HCT116 (cell line): ENCODE data around the gene ATP8B3. TPM values are rescaled to one million over a fixed set of nuclear protein-coding genes. Genes with fewer than 3 reads are reported as not detected.
A peak's percentile ranks its signal among the peaks of the same experiment; 100 is the strongest.

Experiments used
- ATAC-seq: fragments of 200-7000 bp; cut with Tn5 transposase; 2 replicates; pipeline ENCODE4 v1.9.1; 2020; ENCODE audit warnings: mild to moderate bottlenecking, moderate library complexity
- Bru-seq: library from RNA; stranded (reverse); fragments of 400-500 nt; gene quantifications from one replicate; lab custom pipeline; 2021; lab: Mats Ljungman, UMichigan
- BruChase-seq, 2 experiments: library from RNA; stranded (reverse); fragments of 400-500 nt; gene quantifications; one replicate each; lab custom pipeline; 2021; lab: Mats Ljungman, UMichigan
- BruUV-seq: library from RNA; stranded (reverse); fragments of 400-500 nt; replicated peaks from 2 replicates; lab custom pipeline; 2021; lab: Mats Ljungman, UMichigan
- CTCF ChIA-PET: fragments of 300-600 bp; sonication (Branson Sonifier 250); formaldehyde crosslinking; loops from one replicate; lab custom pipeline; 2021; ENCODE audit warnings: antibody characterized with exemption; lab: Charles Lee
- POLR2A ChIA-PET: fragments of 300-600, 350-600 bp; sonication (Branson Sonifier 250); formaldehyde crosslinking; loops from one replicate; lab custom pipeline; 2021; ENCODE audit warnings: antibody characterized with exemption; lab: Charles Lee
- RAD21 ChIA-PET, 2 experiments: fragments of 300-600 bp; sonication (Branson Sonifier 250); formaldehyde crosslinking; loops; one replicate each; lab custom pipeline; 2023; ENCODE audit warnings: low total read pairs in 2 of 2; ENCODE audit not compliant: uncharacterized antibody in 2 of 2, unreplicated experiment in 2 of 2, low non-redundant PET in 1 of 2; lab: Charles Lee
- DNase-seq: peaks from one replicate; pipeline ENCODE4 v3.0.0-alpha.2; 2010; ENCODE audit warnings: low read depth, low spot score
- H2AFZ ChIP-seq: fragments of 200-600 bp; shearing (Covaris generic), sonication (generic); 2 replicates; pipeline ENCODE4 v1.6.1; 2017; ENCODE audit warnings: low read depth, mixed run types, mixed read lengths, antibody characterized with exemption, low read length; ENCODE audit not compliant: poor library complexity, severe bottlenecking
- H3K27ac ChIP-seq: 2 replicates; pipeline ENCODE4 v1.5.1; 2012; ENCODE audit warnings: low read depth, low read length
- H3K27me3 ChIP-seq: fragments of 200-600 bp; sonication (generic); 2 replicates; pipeline ENCODE4 v1.6.1; 2016; ENCODE audit warnings: mixed run types, low read length, mixed read lengths; ENCODE audit not compliant: insufficient read depth
- H3K36me3 ChIP-seq, 2 experiments: fragments of 200-500 bp in 1 of 2; fragments of 200-600 bp in 1 of 2; sonication (Bioruptor generic) in 1 of 2; sonication (generic) in 1 of 2; 2 replicates each; pipeline versions ENCODE4 v1.5.1 to v1.6.1; 2014 to 2016; ENCODE audit warnings: low read length in 2 of 2, inconsistent platforms in 1 of 2, mixed read lengths in 1 of 2, mixed run types in 1 of 2; ENCODE audit not compliant: insufficient read depth in 2 of 2, control insufficient read depth in 1 of 2
- H3K4me1 ChIP-seq, 2 experiments: fragments of 200-600 bp in 1 of 2; sonication (generic) in 1 of 2; 2 replicates each; pipeline versions ENCODE4 v1.5.1 to v1.6.1; 2012 to 2017; ENCODE audit warnings: low read length in 2 of 2, inconsistent platforms in 1 of 2, mild to moderate bottlenecking in 1 of 2, mixed read lengths in 1 of 2, mixed run types in 1 of 2, moderate library complexity in 1 of 2; ENCODE audit not compliant: insufficient read depth in 2 of 2, control insufficient read depth in 1 of 2
- H3K4me2 ChIP-seq: fragments of 200-600 bp; sonication (generic); 2 replicates; pipeline ENCODE4 v1.6.1; 2017; ENCODE audit warnings: mixed run types, low read length, mixed read lengths
- H3K4me3 ChIP-seq, 2 experiments: fragments of 200-600 bp in 1 of 2; sonication (generic) in 1 of 2; replicated peaks in 1 of 2; 2 replicates each; pipeline ENCODE4 v1.5.1; 2011 to 2016; ENCODE audit warnings: low read length in 2 of 2, control low read depth in 1 of 2, low read depth in 1 of 2, mild to moderate bottlenecking in 1 of 2, mixed read lengths in 1 of 2, mixed run types in 1 of 2
- H3K79me2 ChIP-seq: fragments of 200-600 bp; sonication (generic); 2 replicates; pipeline ENCODE4 v1.6.1; 2017; ENCODE audit warnings: mild to moderate bottlenecking, mixed run types, low read length, moderate library complexity, mixed read lengths; ENCODE audit not compliant: insufficient read depth
- H3K9ac ChIP-seq: fragments of 200-600 bp; sonication (generic); 2 replicates; pipeline ENCODE4 v1.6.1; 2016; ENCODE audit warnings: low read length, mixed read lengths
- H3K9me2 ChIP-seq: fragments of 200-600 bp; sonication (generic), shearing (Covaris generic); 2 replicates; pipeline ENCODE4 v1.6.1; 2017; ENCODE audit warnings: mixed run types, mild to moderate bottlenecking, moderate library complexity; ENCODE audit not compliant: insufficient read depth
- H3K9me3 ChIP-seq, 2 experiments: fragments of 200-500 bp in 1 of 2; fragments of 200-600 bp in 1 of 2; sonication (Bioruptor generic) in 1 of 2; sonication (generic) in 1 of 2; 2 replicates each; pipeline ENCODE4 v1.6.1; 2014 to 2017; ENCODE audit warnings: low read length in 2 of 2, mixed read lengths in 2 of 2, inconsistent platforms in 1 of 2, low read depth in 1 of 2, mild to moderate bottlenecking in 1 of 2, mixed run types in 1 of 2, moderate library complexity in 1 of 2; ENCODE audit not compliant: control insufficient read depth in 1 of 2, insufficient read depth in 1 of 2
- H4K20me1 ChIP-seq: fragments of 200-600 bp; sonication (generic), shearing (Covaris generic); 2 replicates; pipeline ENCODE4 v1.6.1; 2017; ENCODE audit warnings: mixed run types, mild to moderate bottlenecking, moderate library complexity; ENCODE audit not compliant: insufficient read depth
- POLR2A ChIP-seq: IDR thresholded peaks from 2 replicates; pipeline ENCODE4 v1.7.0; 2011; ENCODE audit warnings: borderline replicate concordance; ENCODE audit not compliant: insufficient read depth, insufficient read length; ENCODE audit errors: extremely low read depth
- intact Hi-C: fragments of 100-400 bp; cut with micrococcal nuclease; formaldehyde crosslinking; loops from 2 replicates; pipeline ENCODE4 v1.10.0; 2022
- long read RNA-seq: library from polyadenylated mRNA; unstranded; transcript quantifications from one replicate; pipeline ENCODE4 v2.0.0, GENCODE V29; 2021; ENCODE audit not compliant: unreplicated experiment
- polyA plus RNA-seq: library from polyadenylated mRNA; unstranded; fragments of >200 nt; gene quantifications from 2 replicates; pipeline ENCODE4 v1.2.1, GENCODE V29; 2012; ENCODE audit warnings: missing spikeins
- total RNA-seq: library from RNA; stranded (reverse); gene quantifications from one replicate; pipeline ENCODE4 v1.2.1, GENCODE V29; 2021; ENCODE audit not compliant: unreplicated experiment
- TF ChIP-seq, protein P1 (sequence below), 3 experiments: fragments of 200-600 bp in 1 of 3; sonication (generic) in 1 of 3; IDR thresholded peaks in 2 of 3; conservative IDR thresholded peaks in 1 of 3; 2 replicates each; pipeline ENCODE4 v1.5.1; 2012 to 2017; ENCODE audit warnings: low read depth in 2 of 3, low read length in 2 of 3, antibody characterized with exemption in 1 of 3, borderline replicate concordance in 1 of 3, control low read depth in 1 of 3, mild to moderate bottlenecking in 1 of 3, mixed read lengths in 1 of 3, mixed run types in 1 of 3, moderate library complexity in 1 of 3; ENCODE audit not compliant: insufficient read depth in 1 of 3

ATP8B3 gene, protein sequence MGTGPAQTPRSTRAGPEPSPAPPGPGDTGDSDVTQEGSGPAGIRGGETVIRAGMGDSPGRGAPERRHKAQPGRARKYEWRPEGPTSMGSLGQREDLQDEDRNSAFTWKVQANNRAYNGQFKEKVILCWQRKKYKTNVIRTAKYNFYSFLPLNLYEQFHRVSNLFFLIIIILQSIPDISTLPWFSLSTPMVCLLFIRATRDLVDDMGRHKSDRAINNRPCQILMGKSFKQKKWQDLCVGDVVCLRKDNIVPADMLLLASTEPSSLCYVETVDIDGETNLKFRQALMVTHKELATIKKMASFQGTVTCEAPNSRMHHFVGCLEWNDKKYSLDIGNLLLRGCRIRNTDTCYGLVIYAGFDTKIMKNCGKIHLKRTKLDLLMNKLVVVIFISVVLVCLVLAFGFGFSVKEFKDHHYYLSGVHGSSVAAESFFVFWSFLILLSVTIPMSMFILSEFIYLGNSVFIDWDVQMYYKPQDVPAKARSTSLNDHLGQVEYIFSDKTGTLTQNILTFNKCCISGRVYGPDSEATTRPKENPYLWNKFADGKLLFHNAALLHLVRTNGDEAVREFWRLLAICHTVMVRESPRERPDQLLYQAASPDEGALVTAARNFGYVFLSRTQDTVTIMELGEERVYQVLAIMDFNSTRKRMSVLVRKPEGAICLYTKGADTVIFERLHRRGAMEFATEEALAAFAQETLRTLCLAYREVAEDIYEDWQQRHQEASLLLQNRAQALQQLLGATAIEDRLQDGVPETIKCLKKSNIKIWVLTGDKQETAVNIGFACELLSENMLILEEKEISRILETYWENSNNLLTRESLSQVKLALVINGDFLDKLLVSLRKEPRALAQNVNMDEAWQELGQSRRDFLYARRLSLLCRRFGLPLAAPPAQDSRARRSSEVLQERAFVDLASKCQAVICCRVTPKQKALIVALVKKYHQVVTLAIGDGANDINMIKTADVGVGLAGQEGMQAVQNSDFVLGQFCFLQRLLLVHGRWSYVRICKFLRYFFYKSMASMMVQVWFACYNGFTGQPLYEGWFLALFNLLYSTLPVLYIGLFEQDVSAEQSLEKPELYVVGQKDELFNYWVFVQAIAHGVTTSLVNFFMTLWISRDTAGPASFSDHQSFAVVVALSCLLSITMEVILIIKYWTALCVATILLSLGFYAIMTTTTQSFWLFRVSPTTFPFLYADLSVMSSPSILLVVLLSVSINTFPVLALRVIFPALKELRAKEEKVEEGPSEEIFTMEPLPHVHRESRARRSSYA (N-terminal part only)
- total RNA-seq (17.0 TPM), Bru-seq, nascent RNA (percentile 39 among the genes with signal in this experiment), BruChase-seq, experiment 1, labeled RNA remaining after a 6-hour chase (percentile 43 among the genes with signal in this experiment), BruChase-seq, experiment 2, labeled RNA remaining after a 2-hour chase (percentile 49 among the genes with signal in this experiment)
- polyA plus RNA-seq: 15.6 and 16.5 TPM in 2 replicates
- long read RNA-seq, partial matches to known transcripts: 6 of 22 reads
- long read RNA-seq, other reads (novel, unspliced or antisense): 14 of 22 reads

DNA sequence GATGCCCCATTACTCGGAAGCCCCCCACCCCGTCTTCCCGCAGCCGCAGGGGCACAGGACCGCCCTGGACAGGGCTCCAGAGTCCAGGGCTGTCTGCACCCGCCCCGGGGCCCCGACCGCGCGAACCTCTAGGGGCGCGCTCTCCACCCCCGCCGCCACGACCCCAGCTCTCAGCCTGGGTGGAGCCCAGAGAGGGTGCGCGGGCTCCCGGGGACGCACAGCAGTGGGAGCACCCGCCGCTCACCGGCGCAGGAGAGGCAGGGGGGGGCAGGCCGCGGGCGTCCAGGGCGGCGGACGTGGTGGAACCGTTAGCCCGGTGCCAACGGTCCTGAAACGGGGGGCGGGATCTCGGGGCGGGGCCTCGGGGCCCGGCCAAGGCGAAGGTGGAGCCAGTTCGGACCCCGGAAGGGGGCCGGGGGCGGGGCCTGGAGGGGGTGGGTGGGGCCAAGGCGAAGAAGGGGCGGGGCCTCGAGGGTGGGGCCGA, at the start of gene ATP8B3:
Gene ATP8B3, minus strand, starts transcription at position 335 of the 484 bp plus-strand sequence. CDS start 540 bp downstream, outside the sequence.
- Histone ChIP-seq H3K9ac (peak within 1 kb of the TSS; percentile 66), H3K4me1 (peaks cover 20 to 38% of the 10 kb centered on the region in 2 experiments), H3K27ac (peak within 1 kb of the TSS; percentile 81), H3K4me3 (peak within 1 kb of the TSS; percentile 63 to 67), H3K27me3 (no peaks in the 10 kb centered on the region), H3K9me2 (no peaks in the 10 kb centered on the region), H4K20me1 (no peaks in the 10 kb centered on the region), H3K79me2 (no peaks in the 10 kb centered on the region), H2AFZ (peak within 1 kb of the TSS; percentile 78), H3K9me3 (no peaks in the 10 kb centered on the region), H3K36me3 (peaks cover 0 to 2% of the 10 kb centered on the region in 2 experiments; a peak in 2 of 4 replicates), H3K4me2 (peak within 1 kb of the TSS; percentile 92)
- DNase-seq: no peak
- TF ChIP-seq, protein P1, sequence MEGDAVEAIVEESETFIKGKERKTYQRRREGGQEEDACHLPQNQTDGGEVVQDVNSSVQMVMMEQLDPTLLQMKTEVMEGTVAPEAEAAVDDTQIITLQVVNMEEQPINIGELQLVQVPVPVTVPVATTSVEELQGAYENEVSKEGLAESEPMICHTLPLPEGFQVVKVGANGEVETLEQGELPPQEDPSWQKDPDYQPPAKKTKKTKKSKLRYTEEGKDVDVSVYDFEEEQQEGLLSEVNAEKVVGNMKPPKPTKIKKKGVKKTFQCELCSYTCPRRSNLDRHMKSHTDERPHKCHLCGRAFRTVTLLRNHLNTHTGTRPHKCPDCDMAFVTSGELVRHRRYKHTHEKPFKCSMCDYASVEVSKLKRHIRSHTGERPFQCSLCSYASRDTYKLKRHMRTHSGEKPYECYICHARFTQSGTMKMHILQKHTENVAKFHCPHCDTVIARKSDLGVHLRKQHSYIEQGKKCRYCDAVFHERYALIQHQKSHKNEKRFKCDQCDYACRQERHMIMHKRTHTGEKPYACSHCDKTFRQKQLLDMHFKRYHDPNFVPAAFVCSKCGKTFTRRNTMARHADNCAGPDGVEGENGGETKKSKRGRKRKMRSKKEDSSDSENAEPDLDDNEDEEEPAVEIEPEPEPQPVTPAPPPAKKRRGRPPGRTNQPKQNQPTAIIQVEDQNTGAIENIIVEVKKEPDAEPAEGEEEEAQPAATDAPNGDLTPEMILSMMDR (IDR thresholded peaks at IDR 0.05 in 2 of 3, conservative IDR thresholded peaks at IDR 0.05 in 1 of 3; ENCODE audit: borderline replicate concordance in 1 of 3, insufficient read depth in 1 of 3, low read depth in 2 of 3, low read length in 2 of 3): peak in 2 of 3 experiments; percentile 18 to 39; a peak in 2 of 6 replicates
- TF ChIP-seq POLR2A: no peak
- ChIA-PET CTCF (interaction anchor here (0.6 to 1.5 kb wide), 9 partner anchors 14 to 266 kb away, joined by 3 to 7 read pairs (median 3); no protein-coding TSS in a partner anchor), POLR2A (interaction anchor here (0.9 to 1.1 kb wide), 2 partner anchors 264 to 339 kb away, joined by 3 read pairs; no protein-coding TSS in a partner anchor), RAD21 (interaction anchor here in 1 of 2 experiments (1.2 kb wide), 1 partner anchor 16 kb away, joined by 4 read pairs; no protein-coding TSS in a partner anchor)
- intact Hi-C loops: loop anchor here (2.0 to 10.0 kb wide), 3 partner anchors 140 to 207 kb away; partner anchors contain the start of gene UQCR11
- BruUV-seq: no TSS peak
- peak; percentile 48 for ATAC-seq
